ENCODE results near the gene EPHB1.

Gene EPHB1

DNA sequence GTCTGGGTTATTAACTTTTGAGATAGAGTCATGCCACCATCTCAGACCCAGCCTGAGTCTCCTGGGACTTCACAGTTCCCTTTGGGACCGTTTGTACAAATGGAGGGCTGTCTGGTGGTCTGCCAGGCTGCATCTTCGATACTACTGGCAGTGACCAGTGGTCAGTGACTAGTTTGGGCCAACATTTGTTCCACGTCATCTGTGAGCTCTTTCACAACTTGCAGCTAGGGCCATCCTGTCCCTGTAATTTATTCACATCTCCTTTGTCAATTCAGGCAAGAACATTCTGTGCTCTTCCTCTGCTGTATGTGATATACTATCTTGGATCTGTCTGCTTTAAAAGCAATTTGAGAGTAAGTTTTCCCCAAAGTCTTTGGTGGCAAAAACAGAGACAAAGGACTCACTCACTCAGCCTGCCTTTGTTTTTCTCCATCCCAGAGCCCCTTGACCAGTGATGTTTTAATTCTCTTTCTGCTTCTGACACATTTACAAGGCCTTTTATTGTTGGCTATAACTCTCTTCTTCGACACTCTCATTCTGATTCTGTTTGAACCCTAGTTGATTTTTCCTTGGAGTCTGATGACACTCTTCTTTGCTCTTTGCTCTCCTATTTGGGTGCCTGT, 353.4 kb downstream of the EPHB1 start:
- TF ChIP-seq, protein P1, sequence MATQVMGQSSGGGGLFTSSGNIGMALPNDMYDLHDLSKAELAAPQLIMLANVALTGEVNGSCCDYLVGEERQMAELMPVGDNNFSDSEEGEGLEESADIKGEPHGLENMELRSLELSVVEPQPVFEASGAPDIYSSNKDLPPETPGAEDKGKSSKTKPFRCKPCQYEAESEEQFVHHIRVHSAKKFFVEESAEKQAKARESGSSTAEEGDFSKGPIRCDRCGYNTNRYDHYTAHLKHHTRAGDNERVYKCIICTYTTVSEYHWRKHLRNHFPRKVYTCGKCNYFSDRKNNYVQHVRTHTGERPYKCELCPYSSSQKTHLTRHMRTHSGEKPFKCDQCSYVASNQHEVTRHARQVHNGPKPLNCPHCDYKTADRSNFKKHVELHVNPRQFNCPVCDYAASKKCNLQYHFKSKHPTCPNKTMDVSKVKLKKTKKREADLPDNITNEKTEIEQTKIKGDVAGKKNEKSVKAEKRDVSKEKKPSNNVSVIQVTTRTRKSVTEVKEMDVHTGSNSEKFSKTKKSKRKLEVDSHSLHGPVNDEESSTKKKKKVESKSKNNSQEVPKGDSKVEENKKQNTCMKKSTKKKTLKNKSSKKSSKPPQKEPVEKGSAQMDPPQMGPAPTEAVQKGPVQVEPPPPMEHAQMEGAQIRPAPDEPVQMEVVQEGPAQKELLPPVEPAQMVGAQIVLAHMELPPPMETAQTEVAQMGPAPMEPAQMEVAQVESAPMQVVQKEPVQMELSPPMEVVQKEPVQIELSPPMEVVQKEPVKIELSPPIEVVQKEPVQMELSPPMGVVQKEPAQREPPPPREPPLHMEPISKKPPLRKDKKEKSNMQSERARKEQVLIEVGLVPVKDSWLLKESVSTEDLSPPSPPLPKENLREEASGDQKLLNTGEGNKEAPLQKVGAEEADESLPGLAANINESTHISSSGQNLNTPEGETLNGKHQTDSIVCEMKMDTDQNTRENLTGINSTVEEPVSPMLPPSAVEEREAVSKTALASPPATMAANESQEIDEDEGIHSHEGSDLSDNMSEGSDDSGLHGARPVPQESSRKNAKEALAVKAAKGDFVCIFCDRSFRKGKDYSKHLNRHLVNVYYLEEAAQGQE (IDR thresholded peaks at IDR 0.05; ENCODE audit: insufficient read depth in 1 of 2, low read depth in 2 of 2, low read length in 2 of 2), result no peak
- TF ChIP-seq POLR2AphosphoS5 (IDR thresholded peaks at IDR 0.05; ENCODE audit: low read depth, low read length) (no peak), SIN3A (IDR thresholded peaks at IDR 0.05; ENCODE audit: borderline replicate concordance, insufficient read depth, low read length) (no peak), TAF1 (IDR thresholded peaks at IDR 0.05; ENCODE audit: borderline replicate concordance, insufficient read depth, low read length) (no peak), FOXP2 (optimal IDR thresholded peaks at IDR 0.05; ENCODE audit: borderline replicate concordance, extremely low read depth, extremely low read length, insufficient read depth) (no peak)

DNA sequence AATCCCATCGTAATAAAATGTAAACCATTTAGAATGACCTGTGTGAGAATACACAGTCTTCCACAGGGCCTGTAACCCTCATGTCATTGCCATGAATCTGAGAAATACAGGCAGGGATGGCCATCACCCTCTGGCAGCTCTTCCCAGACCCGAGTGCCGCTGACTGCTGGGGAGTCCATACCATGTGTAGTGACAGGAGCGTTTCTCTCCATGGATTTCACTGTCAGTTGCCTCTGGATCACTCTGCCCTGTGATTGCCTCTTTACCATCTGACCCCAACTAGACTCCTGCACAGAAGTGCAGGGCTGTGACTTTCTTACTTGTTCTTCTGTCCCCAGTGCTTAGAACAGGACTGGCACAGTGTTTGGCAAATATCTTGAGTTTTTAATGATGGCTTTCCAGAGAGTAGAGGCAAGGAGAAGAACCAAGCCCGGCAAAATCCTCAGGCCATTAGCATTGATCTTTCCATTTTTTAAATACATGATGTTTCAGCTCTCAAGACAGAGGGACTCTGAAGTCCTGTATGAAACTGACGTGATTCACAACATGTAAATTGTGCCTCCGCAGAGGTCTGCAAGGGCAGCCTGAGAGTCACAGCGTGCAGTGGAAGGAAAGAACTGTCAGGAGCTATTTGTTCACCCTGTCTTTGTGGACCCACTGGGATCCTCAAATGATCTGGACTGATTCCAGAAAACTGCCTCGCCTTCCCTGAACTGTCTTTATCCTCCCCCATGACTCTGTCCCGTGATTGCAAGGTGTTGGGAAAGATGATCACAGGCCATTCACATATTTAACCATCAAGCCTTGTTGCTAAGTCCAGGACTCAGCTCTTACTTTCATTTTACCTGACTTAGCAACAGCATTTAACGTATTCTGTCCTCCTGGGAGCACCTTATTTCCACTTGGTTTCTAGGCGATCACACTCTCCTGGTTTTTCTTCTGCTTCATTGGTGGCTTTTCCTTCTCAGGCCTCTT, 354.9 kb downstream of the EPHB1 start:
- TF ChIP-seq POLR2AphosphoS5 (IDR thresholded peaks at IDR 0.05; ENCODE audit: low read depth, low read length) (no peak), SIN3A (IDR thresholded peaks at IDR 0.05; ENCODE audit: borderline replicate concordance, insufficient read depth, low read length) (no peak), TAF1 (IDR thresholded peaks at IDR 0.05; ENCODE audit: borderline replicate concordance, insufficient read depth, low read length) (no peak), FOXP2 (optimal IDR thresholded peaks at IDR 0.05; ENCODE audit: borderline replicate concordance, extremely low read depth, extremely low read length, insufficient read depth) (no peak)
- TF ChIP-seq, protein P1 (IDR thresholded peaks at IDR 0.05; ENCODE audit: insufficient read depth in 1 of 2, low read depth in 2 of 2, low read length in 2 of 2), result no peak

DNA sequence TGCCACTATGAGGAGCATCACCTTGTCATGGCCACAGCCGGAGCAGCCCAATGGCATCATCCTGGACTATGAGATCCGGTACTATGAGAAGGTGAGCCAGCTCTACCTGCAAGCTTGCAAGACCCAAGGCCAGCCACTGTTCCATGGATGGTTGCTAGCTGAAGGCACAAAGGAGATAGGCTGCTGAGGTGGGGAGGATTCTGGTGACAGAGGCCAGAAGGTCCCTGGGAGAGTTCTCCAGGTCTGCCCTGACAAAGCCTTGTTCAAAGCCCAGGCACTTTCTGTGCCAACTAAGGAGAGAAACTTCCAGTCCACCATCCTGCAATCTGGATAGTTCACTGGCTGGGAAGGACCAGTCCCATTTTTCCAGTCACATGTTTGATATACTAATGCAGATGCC, 359.1 kb downstream of the EPHB1 start:
- TF ChIP-seq FOXP2 (optimal IDR thresholded peaks at IDR 0.05; ENCODE audit: borderline replicate concordance, extremely low read depth, extremely low read length, insufficient read depth), result no peak
- no peak for TF ChIP-seq SIN3A (IDR thresholded peaks at IDR 0.05; ENCODE audit: borderline replicate concordance, insufficient read depth, low read length)
- TF ChIP-seq, protein P1 (IDR thresholded peaks at IDR 0.05; ENCODE audit: insufficient read depth in 1 of 2, low read depth in 2 of 2, low read length in 2 of 2), result no peak
- no peak for TF ChIP-seq TAF1 (IDR thresholded peaks at IDR 0.05; ENCODE audit: borderline replicate concordance, insufficient read depth, low read length)
- TF ChIP-seq POLR2AphosphoS5 (IDR thresholded peaks at IDR 0.05; ENCODE audit: low read depth, low read length), result no peak

DNA sequence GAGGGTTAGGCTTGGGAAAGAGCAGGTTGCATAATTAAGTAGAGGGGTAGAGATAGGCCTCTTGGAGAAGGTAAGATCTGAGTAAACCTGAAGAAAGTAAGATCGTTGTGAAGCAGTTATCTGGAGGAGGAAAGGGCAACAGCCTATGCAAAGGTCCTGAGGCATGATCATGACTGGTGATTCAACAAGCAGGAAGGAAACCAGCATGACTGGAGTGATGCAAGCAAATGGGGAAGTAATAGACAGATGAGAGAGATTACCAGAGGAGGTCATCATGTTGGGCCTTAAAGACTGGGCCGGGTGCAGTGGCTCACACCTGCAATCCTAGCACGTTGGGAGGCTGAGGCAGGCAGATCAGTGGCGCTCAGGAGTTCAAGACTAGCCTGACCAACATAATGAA, 360.2 kb downstream of the EPHB1 start:
- no peak for TF ChIP-seq TAF1 (IDR thresholded peaks at IDR 0.05; ENCODE audit: borderline replicate concordance, insufficient read depth, low read length)
- TF ChIP-seq, protein P1 (IDR thresholded peaks at IDR 0.05; ENCODE audit: insufficient read depth in 1 of 2, low read depth in 2 of 2, low read length in 2 of 2), result no peak
- TF ChIP-seq SIN3A (IDR thresholded peaks at IDR 0.05; ENCODE audit: borderline replicate concordance, insufficient read depth, low read length), result no peak
- TF ChIP-seq POLR2AphosphoS5 (IDR thresholded peaks at IDR 0.05; ENCODE audit: low read depth, low read length), result no peak
- TF ChIP-seq FOXP2 (optimal IDR thresholded peaks at IDR 0.05; ENCODE audit: borderline replicate concordance, extremely low read depth, extremely low read length, insufficient read depth), result no peak

Data from PFSK-1 (cell line).